GM12878 (cell line): ENCODE results near the gene FSTL4. TPM values are rescaled to one million over a fixed set of nuclear protein-coding genes. Genes with fewer than 3 reads are reported as not detected.

Experiments
- ATAC-seq: fragments of 200-7000 bp; cut with Tn5 transposase; 3 replicates; pipeline ENCODE4 v1.9.1; 2020; ENCODE audit warnings: mild to moderate bottlenecking, moderate library complexity
- BruUV-seq: library from RNA; stranded (reverse); fragments of 400-500 nt; replicated peaks from 2 replicates; lab custom pipeline; 2021; lab: Mats Ljungman, UMichigan
- CTCF ChIA-PET: fragments of 300-600 bp; sonication (Branson Sonifier 250); formaldehyde crosslinking; extraction: SDS; loops from one replicate; lab custom pipeline; 2021; ENCODE audit warnings: inconsistent platforms; lab: Yijun Ruan, JAX
- POLR2A ChIA-PET: fragments of 350-600 bp; formaldehyde crosslinking; extraction: SDS; loops from one replicate; lab custom pipeline; 2021; ENCODE audit warnings: inconsistent platforms; lab: Charles Lee
- RAD21 ChIA-PET: fragments of 300-600 bp; sonication (Branson Sonifier 250); formaldehyde crosslinking; loops from one replicate; lab custom pipeline; 2023; ENCODE audit warnings: antibody characterized with exemption; ENCODE audit not compliant: unreplicated experiment; lab: Charles Lee
- SMC1A ChIA-PET: fragments of 300-600 bp; sonication (Branson Sonifier 250); formaldehyde crosslinking; loops from one replicate; lab custom pipeline; 2023; ENCODE audit not compliant: unreplicated experiment, uncharacterized antibody; lab: Charles Lee
- DNase-seq: peaks from one replicate; pipeline ENCODE4 v3.0.0-alpha.2; 2011; ENCODE audit warnings: low read depth, low spot score
- FAIRE-seq: peaks from 3 replicates; lab custom pipeline; 2011; peaks lifted over from hg19 to GRCh38; lab: Jason Lieb, UNC
- H2AFZ ChIP-seq: 2 replicates; pipeline ENCODE4 v1.6.0; 2011; ENCODE audit warnings: low read depth, low read length, control low read depth; ENCODE audit not compliant: control insufficient read depth
- H3K27ac ChIP-seq: 2 replicates; pipeline ENCODE4 v1.5.1; 2011; ENCODE audit warnings: control low read depth; ENCODE audit not compliant: control insufficient read depth, insufficient read depth
- H3K27me3 ChIP-seq, 2 experiments: replicated peaks in 1 of 2; 2 replicates each; pipeline versions ENCODE4 v1.6.0 to v1.6.1; 2011; ENCODE audit warnings: low read length in 1 of 2; ENCODE audit not compliant: control insufficient read depth in 2 of 2, insufficient read depth in 2 of 2
- H3K36me3 ChIP-seq, 2 experiments: 2 replicates each; pipeline ENCODE4 v1.5.1; 2011; ENCODE audit warnings: low read length in 1 of 2; ENCODE audit not compliant: control insufficient read depth in 2 of 2, insufficient read depth in 2 of 2
- H3K4me1 ChIP-seq: 2 replicates; pipeline ENCODE4 v1.6.1; 2011; ENCODE audit warnings: mild to moderate bottlenecking, low read length, moderate library complexity, mixed read lengths; ENCODE audit not compliant: control insufficient read depth, insufficient read depth
- H3K4me2 ChIP-seq: 2 replicates; pipeline ENCODE4 v1.6.0; 2011; ENCODE audit warnings: control low read depth; ENCODE audit not compliant: control insufficient read depth, insufficient read depth
- H3K4me3 ChIP-seq: fragments of 200-600 bp; sonication (generic); 2 replicates; pipeline ENCODE4 v1.5.1; 2016
- H3K79me2 ChIP-seq: 2 replicates; pipeline ENCODE4 v1.6.0; 2011; ENCODE audit warnings: low read length; ENCODE audit not compliant: control insufficient read depth, insufficient read depth
- H3K9ac ChIP-seq: 2 replicates; pipeline ENCODE4 v1.8.0; 2011; ENCODE audit warnings: low read length, control low read depth, mixed read lengths; ENCODE audit not compliant: control insufficient read depth, insufficient read depth
- H3K9me3 ChIP-seq: replicated peaks from 3 replicates; pipeline ENCODE4 v1.5.1; 2011; ENCODE audit warnings: mild to moderate bottlenecking, low read length; ENCODE audit not compliant: control insufficient read depth, insufficient read depth
- H4K20me1 ChIP-seq: 2 replicates; pipeline ENCODE4 v1.6.0; 2011; ENCODE audit not compliant: control insufficient read depth, insufficient read depth
- CHD4 ChIP-seq: fragments of 200-600 bp; sonication (generic); IDR thresholded peaks from 2 replicates; pipeline ENCODE4 v1.6.1; 2016; ENCODE audit warnings: mild to moderate bottlenecking
- E4F1 ChIP-seq: fragments of 450-650 bp; IDR thresholded peaks from 2 replicates; pipeline ENCODE4 v1.6.1; 2018; ENCODE audit warnings: borderline replicate concordance, mild to moderate bottlenecking; ENCODE audit not compliant: partially characterized antibody
- HDAC6 ChIP-seq: fragments of 200-600 bp; sonication (generic); IDR thresholded peaks from one replicate; pipeline ENCODE4 v1.8.0; 2017; ENCODE audit warnings: antibody characterized with exemption; ENCODE audit not compliant: unreplicated experiment
- MEF2A ChIP-seq: IDR thresholded peaks from 2 replicates; pipeline ENCODE4 v1.6.1; 2011; ENCODE audit warnings: low read depth, mild to moderate bottlenecking, low read length, moderate library complexity; ENCODE audit not compliant: insufficient read depth
- NFYA ChIP-seq: IDR thresholded peaks from 2 replicates; pipeline ENCODE4 v1.6.1; 2011; ENCODE audit warnings: low read depth, mild to moderate bottlenecking, low read length, improper control_type of control experiment, borderline replicate concordance
- NR2F1 ChIP-seq: fragments of 450-650 bp; conservative IDR thresholded peaks from 2 replicates; pipeline ENCODE4 v1.6.1; 2017; ENCODE audit warnings: mild to moderate bottlenecking
- USF1 ChIP-seq: IDR thresholded peaks from 2 replicates; pipeline ENCODE4 v1.6.1; 2011; ENCODE audit warnings: borderline replicate concordance, low read depth, mild to moderate bottlenecking, moderate library complexity, mixed read lengths, low read length; ENCODE audit not compliant: insufficient read depth; ENCODE audit errors: extremely low read length
- WGBS: methylation state at CpG from one replicate; pipeline ENCODE4 v1.1.6; 2016; ENCODE audit warnings: low lambda C conversion rate; ENCODE audit not compliant: insufficient replicate concordance, insufficient coverage; ENCODE audit errors: missing lambda C conversion rate; 5-methylcytosine and 5-hydroxymethylcytosine counted together
- in situ Hi-C: fragments of 300-500 bp; cut with MboI; formaldehyde crosslinking; loops from 9 replicates; pipeline ENCODE4 v1.14.3; 2018; ENCODE audit warnings: mixed read lengths
- intact Hi-C: fragments of 100-400 bp; cut with micrococcal nuclease; formaldehyde crosslinking; loops from one replicate; pipeline ENCODE4 v1.14.2; 2022; ENCODE audit not compliant: unreplicated experiment
- polyA plus RNA-seq, 11 experiments: library from polyadenylated mRNA; depleted of rRNA in 4 of 11; unstranded in 6 of 11; stranded (reverse) in 5 of 11; fragments of >200 nt; fragmentation: Nextera tagmentation in 4 of 11; fragmentation: Illumina TruSeq in 1 of 11; extraction: Ambion mirVana in 4 of 11; extraction: Trizol in 1 of 11; gene quantifications; 1 replicate in 1 of 11; 2 replicates in 10 of 11; pipeline versions ENCODE4 v1.2.1 to v1.2.3, GENCODE V29; 2011 to 2016; ENCODE audit warnings: inconsistent platforms in 2 of 11, missing spikeins in 2 of 11, low read depth in 1 of 11
- total RNA-seq, 4 experiments: library from RNA; depleted of rRNA in 3 of 4; stranded (reverse); fragments of >200 nt in 3 of 4; fragmentation: Illumina TruSeq in 1 of 4; extraction: Trizol in 1 of 4; gene quantifications; 2 replicates each; pipeline versions ENCODE4 v1.2.1 to v1.2.3, GENCODE V29; 2013 to 2021

FSTL4 gene
- total and polyA plus RNA-seq, 10 of the 15 experiments (the other 5 are each of a cell fraction or from before 2014, with no cell fraction given): 0.01 to 0.79 (median 0.21) TPM; not detected in 6

GRCh38 chr5:133599044-133599443 lies 13.3 kb downstream of the FSTL4 start:
- intact Hi-C loops (no loop called here), in situ Hi-C loops (no loop called here)
- Histone ChIP-seq H3K27me3 (peaks cover 2 to 3% of the 10 kb centered on the region in 2 experiments), H3K9me3 (no peaks in the 10 kb centered on the region), H4K20me1 (no peaks in the 10 kb centered on the region), H3K27ac (no peak overlapping the region), H3K79me2 (no peaks in the 10 kb centered on the region), H3K4me2 (no peak overlapping the region), H2AFZ (no peak overlapping the region), H3K4me1 (no peaks in the 10 kb centered on the region; the same call in 1 of the 2 replicates), H3K36me3 (no peaks in the 10 kb centered on the region), H3K9ac (no peak overlapping the region), H3K4me3 (no peak overlapping the region)
- DNase-seq: no peak
- ChIA-PET POLR2A (no interaction called here), SMC1A (no interaction called here), RAD21 (no interaction called here), CTCF (no interaction called here)
- no TSS peak for BruUV-seq
- WGBS: 61% methylated on average over 8 of the region's 8 CpGs
- no peak for ATAC-seq
- no peak for FAIRE-seq
- TF ChIP-seq NFYA: no peak
- TF ChIP-seq NR2F1: no peak
- no peak for TF ChIP-seq CHD4

GRCh38 chr5:133596049-133596448 lies 16.3 kb downstream of the FSTL4 start:
- ChIA-PET CTCF (no interaction called here), RAD21 (no interaction called here)
- no peak overlapping the region for H3K4me3 ChIP-seq
- intact Hi-C loops: no loop called here
- no peaks in the 10 kb centered on the region for H4K20me1 ChIP-seq
- no peaks in the 10 kb centered on the region for H3K9me3 ChIP-seq
- no peak overlapping the region for H2AFZ ChIP-seq
- no peak overlapping the region for H3K27ac ChIP-seq
- no peak overlapping the region for H3K4me2 ChIP-seq
- DNase-seq: no peak
- H3K9ac ChIP-seq: no peak overlapping the region
- 0% methylated on average over 3 of the region's 5 CpGs for WGBS
- no peak for TF ChIP-seq HDAC6
- TF ChIP-seq USF1: no peak
- TF ChIP-seq E4F1: no peak
- TF ChIP-seq MEF2A: no peak
- TF ChIP-seq, all 136 proteins: peak for 0
- no peaks in the 10 kb centered on the region for H3K36me3 ChIP-seq
- ChIA-PET POLR2A (no interaction called here), SMC1A (no interaction called here)
- H3K27me3 ChIP-seq: peaks cover 2 to 3% of the 10 kb centered on the region in 2 experiments; a peak in 3 of 4 replicates
- ATAC-seq (no peak), FAIRE-seq (no peak)
- in situ Hi-C loops: no loop called here
- BruUV-seq: no TSS peak
- H3K4me1 ChIP-seq: no peaks in the 10 kb centered on the region; the same call in 1 of the 2 replicates
- H3K79me2 ChIP-seq: no peaks in the 10 kb centered on the region
